NB4 (cell line): Measurements from ENCODE around the gene TMTC3.

Source experiments
- POLR2A ChIP-seq: IDR thresholded peaks from 2 replicates; pipeline ENCODE4 v1.6.1; 2011; ENCODE audit warnings: mild to moderate bottlenecking; ENCODE audit not compliant: insufficient read length; ENCODE audit errors: extremely low read depth
- TF ChIP-seq, protein P1 (sequence below): IDR thresholded peaks from one replicate; pipeline ENCODE4 v1.5.1; 2012; ENCODE audit warnings: low read depth, low read length

GRCh38 chr12:88141425-88141773 lies 708 bp upstream of the TMTC3 start:
- TF ChIP-seq, protein P1, sequence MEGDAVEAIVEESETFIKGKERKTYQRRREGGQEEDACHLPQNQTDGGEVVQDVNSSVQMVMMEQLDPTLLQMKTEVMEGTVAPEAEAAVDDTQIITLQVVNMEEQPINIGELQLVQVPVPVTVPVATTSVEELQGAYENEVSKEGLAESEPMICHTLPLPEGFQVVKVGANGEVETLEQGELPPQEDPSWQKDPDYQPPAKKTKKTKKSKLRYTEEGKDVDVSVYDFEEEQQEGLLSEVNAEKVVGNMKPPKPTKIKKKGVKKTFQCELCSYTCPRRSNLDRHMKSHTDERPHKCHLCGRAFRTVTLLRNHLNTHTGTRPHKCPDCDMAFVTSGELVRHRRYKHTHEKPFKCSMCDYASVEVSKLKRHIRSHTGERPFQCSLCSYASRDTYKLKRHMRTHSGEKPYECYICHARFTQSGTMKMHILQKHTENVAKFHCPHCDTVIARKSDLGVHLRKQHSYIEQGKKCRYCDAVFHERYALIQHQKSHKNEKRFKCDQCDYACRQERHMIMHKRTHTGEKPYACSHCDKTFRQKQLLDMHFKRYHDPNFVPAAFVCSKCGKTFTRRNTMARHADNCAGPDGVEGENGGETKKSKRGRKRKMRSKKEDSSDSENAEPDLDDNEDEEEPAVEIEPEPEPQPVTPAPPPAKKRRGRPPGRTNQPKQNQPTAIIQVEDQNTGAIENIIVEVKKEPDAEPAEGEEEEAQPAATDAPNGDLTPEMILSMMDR: no peak
- TF ChIP-seq POLR2A: no peak
